Measurements from ENCODE around the gene KRT80. TPM values are rescaled to one million over a fixed set of nuclear protein-coding genes. Genes with fewer than 3 reads are reported as not detected.
A peak's percentile ranks its signal among the peaks of the same experiment; 100 is the strongest.

The KRT80 gene
- total and polyA plus RNA-seq, 2 donors from 2014 or later = 1.0 to 12.3 TPM

DNA sequence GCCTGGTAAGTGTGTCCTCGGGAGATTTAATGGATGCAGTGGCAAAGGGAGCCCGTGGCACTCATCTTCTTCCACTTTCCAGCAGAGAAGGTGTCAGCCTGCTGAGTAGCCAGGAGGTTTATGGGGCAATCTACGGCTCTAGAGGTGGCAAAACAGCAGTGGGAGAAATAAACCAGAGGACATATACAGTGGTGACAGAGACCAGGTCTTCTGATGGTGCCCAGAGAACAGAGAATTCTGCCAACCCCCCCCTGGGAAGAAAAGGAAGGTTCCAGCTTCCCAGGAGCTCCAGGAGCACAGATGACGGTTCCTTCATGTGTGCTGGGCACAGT, 69.3 kb downstream of the KRT80 start:
- peaks cover 4 to 39% (median 10%) of the 10 kb centered on the region in 3 donors for H3K4me1 ChIP-seq (ENCODE audit: control insufficient read depth in 2 of 3, insufficient read depth in 2 of 3, low read depth in 1 of 3, low read length in 3 of 3)
- no peaks in the 10 kb centered on the region for H3K9me3 ChIP-seq (ENCODE audit: control insufficient read depth in 2 of 3, insufficient read depth in 1 of 3, low read length in 3 of 3)
- FAIRE-seq (no peak), DNase-seq (no peak)
- no peaks in the 10 kb centered on the region for H3K27me3 ChIP-seq (ENCODE audit: control insufficient read depth, insufficient read depth, low read length)
- no peak overlapping the region for H3K4me3 ChIP-seq (ENCODE audit: low read length in 3 of 3)
- H3K9ac ChIP-seq (ENCODE audit: low read length in 3 of 3) = no peak overlapping the region
- intact Hi-C loops (cut with DNase I) = no loop called here
- TF ChIP-seq, protein P1, sequence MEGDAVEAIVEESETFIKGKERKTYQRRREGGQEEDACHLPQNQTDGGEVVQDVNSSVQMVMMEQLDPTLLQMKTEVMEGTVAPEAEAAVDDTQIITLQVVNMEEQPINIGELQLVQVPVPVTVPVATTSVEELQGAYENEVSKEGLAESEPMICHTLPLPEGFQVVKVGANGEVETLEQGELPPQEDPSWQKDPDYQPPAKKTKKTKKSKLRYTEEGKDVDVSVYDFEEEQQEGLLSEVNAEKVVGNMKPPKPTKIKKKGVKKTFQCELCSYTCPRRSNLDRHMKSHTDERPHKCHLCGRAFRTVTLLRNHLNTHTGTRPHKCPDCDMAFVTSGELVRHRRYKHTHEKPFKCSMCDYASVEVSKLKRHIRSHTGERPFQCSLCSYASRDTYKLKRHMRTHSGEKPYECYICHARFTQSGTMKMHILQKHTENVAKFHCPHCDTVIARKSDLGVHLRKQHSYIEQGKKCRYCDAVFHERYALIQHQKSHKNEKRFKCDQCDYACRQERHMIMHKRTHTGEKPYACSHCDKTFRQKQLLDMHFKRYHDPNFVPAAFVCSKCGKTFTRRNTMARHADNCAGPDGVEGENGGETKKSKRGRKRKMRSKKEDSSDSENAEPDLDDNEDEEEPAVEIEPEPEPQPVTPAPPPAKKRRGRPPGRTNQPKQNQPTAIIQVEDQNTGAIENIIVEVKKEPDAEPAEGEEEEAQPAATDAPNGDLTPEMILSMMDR (IDR thresholded peaks at IDR 0.05; ENCODE audit: borderline replicate concordance, extremely low read depth, insufficient read depth) = no peak
- no peaks in the 10 kb centered on the region for H3K36me3 ChIP-seq (ENCODE audit: control insufficient read depth in 2 of 3, insufficient read depth in 3 of 3, low read length in 3 of 3)
- peak overlapping the region in 1 of 2 donors; percentile 36 for H3K27ac ChIP-seq (ENCODE audit: low read depth in 2 of 2, low read length in 2 of 2)

DNA sequence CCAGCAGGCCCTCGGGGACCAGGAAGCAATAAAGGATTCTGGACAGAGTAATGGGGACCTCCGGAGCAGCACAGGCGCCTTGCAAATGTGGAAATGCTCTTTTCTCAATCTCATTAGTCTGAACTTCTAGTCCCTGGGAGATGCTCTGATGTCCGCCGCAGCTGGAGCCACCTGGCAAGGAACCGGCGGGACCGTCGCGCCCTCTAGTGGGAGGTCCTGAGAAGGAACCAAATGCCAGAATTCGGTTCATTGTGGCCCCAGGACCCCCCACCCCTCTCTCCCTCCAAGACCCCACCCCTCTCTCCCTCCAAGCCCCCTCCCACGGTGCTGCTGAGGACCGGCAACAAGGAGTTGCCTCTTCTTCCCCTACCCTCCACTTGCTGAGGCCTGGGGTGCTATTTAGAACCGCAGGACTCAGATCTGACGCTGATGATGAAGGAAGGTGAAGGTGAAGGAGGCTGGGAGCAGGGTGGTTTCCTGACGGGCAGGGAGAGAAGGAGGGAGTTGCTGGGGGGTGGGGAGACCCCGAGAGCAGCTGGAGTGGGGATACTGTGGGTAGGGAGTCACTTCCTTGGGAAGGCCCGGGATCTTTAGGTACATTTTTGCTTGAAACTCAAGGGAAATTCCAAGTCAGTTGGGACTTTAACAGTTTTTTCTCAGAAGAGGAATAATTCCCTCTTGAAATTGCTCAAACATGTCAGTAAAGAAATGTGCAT, 69.8 kb downstream of the KRT80 start:
- TF ChIP-seq, protein P1 (IDR thresholded peaks at IDR 0.05; ENCODE audit: borderline replicate concordance, extremely low read depth, insufficient read depth) = peak; percentile 67
- peak; percentile 78 to 91 (median 88) for DNase-seq
- no peaks in the 10 kb centered on the region for H3K27me3 ChIP-seq (ENCODE audit: control insufficient read depth, insufficient read depth, low read length)
- no peak overlapping the region for H3K9ac ChIP-seq (ENCODE audit: low read length in 3 of 3)
- H3K4me1 ChIP-seq (ENCODE audit: control insufficient read depth in 2 of 3, insufficient read depth in 2 of 3, low read depth in 1 of 3, low read length in 3 of 3) = peaks cover 4 to 34% (median 10%) of the 10 kb centered on the region in 3 donors
- no peak overlapping the region for H3K4me3 ChIP-seq (ENCODE audit: low read length in 3 of 3)
- no peaks in the 10 kb centered on the region for H3K9me3 ChIP-seq (ENCODE audit: control insufficient read depth in 2 of 3, insufficient read depth in 1 of 3, low read length in 3 of 3)
- FAIRE-seq = no peak
- intact Hi-C loops (cut with DNase I) = no loop called here
- H3K27ac ChIP-seq (ENCODE audit: low read depth in 2 of 2, low read length in 2 of 2) = peak overlapping the region; percentile 43 to 47
- no peaks in the 10 kb centered on the region for H3K36me3 ChIP-seq (ENCODE audit: control insufficient read depth in 2 of 3, insufficient read depth in 3 of 3, low read length in 3 of 3)

DNA sequence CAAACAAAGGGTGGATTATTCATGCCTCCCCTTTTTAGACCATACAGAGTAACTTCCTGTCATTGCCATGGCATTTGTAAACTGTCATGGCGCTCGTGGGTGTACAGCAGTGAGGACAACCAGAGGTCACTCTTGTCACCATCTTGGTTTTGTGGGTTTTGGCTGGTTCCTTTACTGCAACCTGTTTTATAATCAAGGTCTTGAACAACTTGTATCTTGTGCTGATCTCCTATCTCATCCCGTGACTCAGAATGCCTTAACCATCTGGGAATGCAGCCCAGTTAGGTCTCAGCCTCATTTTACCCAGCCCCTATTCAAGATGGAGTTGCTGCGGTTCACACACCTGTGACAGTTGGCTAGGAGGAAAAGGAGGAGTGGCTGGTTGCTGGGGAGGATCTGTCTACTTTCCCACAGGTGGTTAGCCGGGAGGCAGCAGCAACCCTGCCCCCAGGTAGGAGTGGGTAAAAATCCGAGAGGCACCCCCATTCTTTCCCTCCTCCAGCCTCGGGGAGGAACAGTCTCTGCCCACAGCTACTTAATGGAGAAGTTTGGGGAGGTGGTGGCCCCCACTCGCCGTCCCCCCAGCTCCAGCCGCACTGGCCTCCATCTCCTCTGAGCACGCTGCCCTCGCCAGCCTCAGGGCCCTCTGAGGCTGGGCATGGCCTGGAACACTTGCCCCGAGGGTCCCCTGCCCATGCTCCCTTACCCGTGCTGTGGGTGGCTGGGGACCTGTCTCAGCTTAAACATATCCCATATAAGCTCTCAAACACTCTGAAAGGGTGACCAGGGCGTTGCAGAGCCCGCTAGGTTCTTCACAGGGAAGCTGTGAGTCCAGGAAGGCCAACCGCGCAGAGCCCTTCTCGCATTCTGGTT, 70.6 kb downstream of the KRT80 start:
- Histone ChIP-seq H3K27me3 (ENCODE audit: control insufficient read depth, insufficient read depth, low read length) (no peaks in the 10 kb centered on the region), H3K27ac (ENCODE audit: low read depth in 2 of 2, low read length in 2 of 2) (peak overlapping the region; percentile 43 to 48), H3K9me3 (ENCODE audit: control insufficient read depth in 2 of 3, insufficient read depth in 1 of 3, low read length in 3 of 3) (no peaks in the 10 kb centered on the region), H3K4me1 (ENCODE audit: control insufficient read depth in 2 of 3, insufficient read depth in 2 of 3, low read depth in 1 of 3, low read length in 3 of 3) (peaks cover 4 to 31% (median 10%) of the 10 kb centered on the region in 3 donors), H3K4me3 (ENCODE audit: low read length in 3 of 3) (no peak overlapping the region), H3K36me3 (ENCODE audit: control insufficient read depth in 2 of 3, insufficient read depth in 3 of 3, low read length in 3 of 3) (no peaks in the 10 kb centered on the region), H3K9ac (ENCODE audit: low read length in 3 of 3) (no peak overlapping the region)
- intact Hi-C loops (cut with DNase I) = no loop called here
- no peak for FAIRE-seq
- TF ChIP-seq, protein P1 (IDR thresholded peaks at IDR 0.05; ENCODE audit: borderline replicate concordance, extremely low read depth, insufficient read depth) = no peak
- no peak for DNase-seq
